ENCODE measurements around the gene PKP3. TPM values are rescaled to one million over a fixed set of nuclear protein-coding genes. Genes with fewer than 3 reads are reported as not detected.
A peak's percentile ranks its signal among the peaks of the same experiment; 100 is the strongest.
"Not testable (repeated sequence)": the region's sequence is repeated elsewhere in the genome, so short reads cannot be mapped to it uniquely, and the experiment has no call there.

The PKP3 gene
- total RNA-seq, 2 donors from 2014 or later = 0.12 TPM; not detected in 1

GRCh38 chr11:410711-411110 is 16.7 kb downstream of the PKP3 start:
- H3K36me3 Mint-ChIP-seq; H3K9me3 Mint-ChIP-seq; DNase-seq (ENCODE audit: low spot score in 2 of 2); H3K27ac Mint-ChIP-seq; ATAC-seq: not testable (repeated sequence)

DNA sequence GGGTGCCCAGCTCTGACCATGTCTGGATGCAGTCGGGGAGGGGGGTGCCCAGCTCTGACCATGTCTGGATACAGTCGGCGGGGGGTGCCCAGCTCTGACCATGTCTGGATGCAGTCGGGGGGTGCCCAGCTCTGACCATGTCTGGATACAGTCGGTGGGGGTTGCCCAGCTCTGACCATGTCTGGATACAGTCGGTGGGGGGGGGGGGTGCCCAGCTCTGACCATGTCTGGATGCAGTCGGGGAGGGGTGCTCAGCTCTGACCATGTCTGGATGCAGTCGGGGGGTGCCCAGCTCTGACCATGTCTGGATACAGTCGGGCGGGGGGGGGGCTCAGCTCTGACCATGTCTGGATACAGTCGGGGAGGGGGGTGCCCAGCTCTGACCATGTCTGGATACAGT is 17.5 kb downstream of the PKP3 start:
- ATAC-seq; H3K9me3 Mint-ChIP-seq; H3K36me3 Mint-ChIP-seq; H3K27ac Mint-ChIP-seq; DNase-seq (ENCODE audit: low spot score in 2 of 2): not testable (repeated sequence)

DNA sequence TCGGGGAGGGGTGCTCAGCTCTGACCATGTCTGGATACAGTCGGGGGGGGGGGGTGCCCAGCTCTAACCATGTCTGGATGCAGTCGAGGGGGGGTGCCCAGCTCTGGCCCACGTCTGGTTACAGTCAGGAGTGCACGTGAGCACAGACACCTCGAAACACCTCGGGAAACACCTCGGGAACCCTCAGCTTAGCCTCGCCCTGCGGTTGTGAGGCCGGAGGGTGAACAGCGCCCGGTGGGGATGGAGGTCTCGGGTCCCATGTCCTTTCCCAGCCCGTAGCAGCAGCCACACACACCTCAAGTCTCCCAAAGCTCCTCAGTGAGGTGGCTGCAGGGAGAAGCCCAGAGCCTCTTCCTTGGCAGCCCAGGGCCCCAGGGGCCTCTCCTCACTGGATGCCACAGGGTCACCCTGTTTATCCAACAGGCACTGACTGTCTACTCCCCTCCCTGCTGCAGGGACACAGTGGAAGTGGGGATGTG is 18.7 kb downstream of the PKP3 start:
- ATAC-seq = no peak
- Mint-ChIP-seq H3K36me3 (no peaks in the 10 kb centered on the region), H3K27ac (no peak overlapping the region), H3K9me3 (no peaks in the 10 kb centered on the region)
- DNase-seq (ENCODE audit: low spot score in 2 of 2) = peak in 1 of 2 donors; percentile 51

- no peaks in the 10 kb centered on the region for H3K9me3 Mint-ChIP-seq
- no peak for ATAC-seq
Measured at GRCh38 chr11:413120-414081, 19.4 kb downstream of the PKP3 start.

GRCh38 chr11:414318-414857 is 20.4 kb downstream of the PKP3 start:
- Mint-ChIP-seq H3K27ac (peak overlapping the region; percentile 82 to 84), H3K36me3 (no peaks in the 10 kb centered on the region), H3K9me3 (no peaks in the 10 kb centered on the region)
- ATAC-seq (peak; percentile 30 to 52), DNase-seq (ENCODE audit: low spot score in 2 of 2) (no peak)

More at GRCh38 chr11:413120-414081, 19.4 kb downstream of the PKP3 start:
- Mint-ChIP-seq H3K36me3 (no peaks in the 10 kb centered on the region), H3K27ac (peak overlapping the region in 1 of 2 donors; percentile 44)
- peak in 1 of 2 donors; percentile 43 for DNase-seq (ENCODE audit: low spot score in 2 of 2)

GRCh38 chr11:415640-416041 is 21.6 kb downstream of the PKP3 start:
- peak in 1 of 2 donors; percentile 57 for DNase-seq (ENCODE audit: low spot score in 2 of 2)
- peak in 1 of 2 donors; percentile 12 for ATAC-seq

DNA sequence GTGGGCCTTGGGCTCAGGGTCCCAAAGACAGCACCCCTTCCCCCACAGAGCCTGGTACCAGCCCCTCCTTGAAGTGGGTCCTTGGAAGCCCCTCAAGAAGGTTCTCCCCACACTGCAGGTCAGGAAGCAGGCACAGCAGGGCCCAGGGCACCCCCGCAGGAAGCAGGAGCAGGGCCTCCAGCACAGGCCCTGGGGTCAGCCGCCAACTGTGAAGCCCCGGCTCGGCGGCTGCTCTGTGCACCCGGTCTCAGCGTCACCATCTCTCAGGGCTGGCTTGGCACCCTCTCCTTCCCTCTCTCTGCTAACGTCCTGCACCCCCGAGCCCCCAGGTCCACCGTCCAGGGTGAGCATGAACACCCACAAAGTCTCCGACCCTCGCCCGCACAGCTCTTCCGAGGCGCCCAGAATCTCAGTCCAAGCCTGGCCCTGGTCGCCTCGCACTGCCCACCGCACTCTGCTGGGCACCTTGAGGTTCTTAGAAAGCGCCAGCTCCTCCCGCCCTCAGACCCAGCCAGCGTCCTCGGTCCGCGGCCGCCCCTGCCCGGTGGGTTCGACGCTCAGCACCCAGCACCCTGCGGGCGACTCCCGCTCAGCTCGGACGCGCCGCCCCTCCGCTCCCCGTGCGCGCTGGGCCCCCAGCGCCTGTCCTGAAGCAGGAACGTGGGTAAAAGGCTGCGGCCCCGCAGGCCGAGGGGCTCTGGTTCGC is 22.2 kb downstream of the PKP3 start:
- ATAC-seq = peak; percentile 9 to 12
- H3K27ac Mint-ChIP-seq = peak overlapping the region in 1 of 2 donors; percentile 82

More at GRCh38 chr11:415640-416041, 21.6 kb downstream of the PKP3 start:
- no peaks in the 10 kb centered on the region for H3K9me3 Mint-ChIP-seq
- H3K27ac Mint-ChIP-seq = peak overlapping the region in 1 of 2 donors; percentile 82
- H3K36me3 Mint-ChIP-seq = no peaks in the 10 kb centered on the region

DNA sequence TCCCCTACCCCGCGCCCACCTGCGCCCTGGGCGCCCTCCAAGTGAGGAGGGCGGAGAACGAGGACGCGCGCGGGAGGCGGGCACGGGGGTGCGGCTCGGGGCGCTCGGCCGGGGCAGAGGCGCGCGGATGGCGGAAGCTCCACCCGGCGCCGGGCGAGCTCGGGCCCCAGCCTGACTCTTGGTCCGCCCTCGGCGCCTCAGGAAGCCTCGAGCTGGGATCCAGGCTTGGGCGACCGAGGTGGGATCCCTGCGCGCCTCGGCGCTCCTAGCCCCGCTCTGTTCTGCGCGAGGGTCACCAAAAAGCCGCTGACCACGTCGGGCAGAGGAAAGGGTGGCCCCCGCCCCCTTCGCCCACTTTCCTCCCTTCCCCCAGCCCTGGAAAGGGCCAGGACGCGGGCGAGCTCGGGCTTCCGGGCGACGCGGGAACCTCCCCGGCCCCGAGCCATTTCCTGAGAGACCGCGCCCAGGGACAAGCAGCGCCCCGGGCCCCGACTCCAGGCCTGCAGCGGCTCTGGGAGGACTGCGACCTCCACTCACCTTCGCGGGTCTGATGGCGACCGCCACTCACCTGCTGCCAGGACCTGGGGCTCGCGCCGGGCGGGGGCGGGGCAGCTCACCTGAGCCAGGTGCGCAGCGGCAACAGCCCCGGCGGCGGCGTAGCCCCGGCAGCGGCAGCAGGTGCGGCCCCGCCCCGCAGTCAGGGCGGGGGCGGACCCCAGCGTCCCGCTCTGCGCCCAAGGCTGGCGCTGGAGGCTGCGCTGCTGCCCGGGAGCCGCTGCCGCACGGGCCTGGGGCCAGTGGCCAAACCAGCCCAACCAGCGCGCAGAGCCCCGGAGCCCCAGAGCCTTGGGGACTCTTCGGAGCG is 23.0 kb downstream of the PKP3 start:
- H3K36me3 Mint-ChIP-seq = no peaks in the 10 kb centered on the region
- no peaks in the 10 kb centered on the region for H3K9me3 Mint-ChIP-seq
- H3K27ac Mint-ChIP-seq = peak overlapping the region in 1 of 2 donors; percentile 82
- ATAC-seq (peak; percentile 50 to 53), DNase-seq (ENCODE audit: low spot score in 2 of 2) (peak in 1 of 2 donors; percentile 69)

More for the DNA sequence above, 22.2 kb downstream of the PKP3 start:
- H3K9me3 Mint-ChIP-seq = no peaks in the 10 kb centered on the region
- no peaks in the 10 kb centered on the region for H3K36me3 Mint-ChIP-seq
- DNase-seq (ENCODE audit: low spot score in 2 of 2) = no peak

DNA sequence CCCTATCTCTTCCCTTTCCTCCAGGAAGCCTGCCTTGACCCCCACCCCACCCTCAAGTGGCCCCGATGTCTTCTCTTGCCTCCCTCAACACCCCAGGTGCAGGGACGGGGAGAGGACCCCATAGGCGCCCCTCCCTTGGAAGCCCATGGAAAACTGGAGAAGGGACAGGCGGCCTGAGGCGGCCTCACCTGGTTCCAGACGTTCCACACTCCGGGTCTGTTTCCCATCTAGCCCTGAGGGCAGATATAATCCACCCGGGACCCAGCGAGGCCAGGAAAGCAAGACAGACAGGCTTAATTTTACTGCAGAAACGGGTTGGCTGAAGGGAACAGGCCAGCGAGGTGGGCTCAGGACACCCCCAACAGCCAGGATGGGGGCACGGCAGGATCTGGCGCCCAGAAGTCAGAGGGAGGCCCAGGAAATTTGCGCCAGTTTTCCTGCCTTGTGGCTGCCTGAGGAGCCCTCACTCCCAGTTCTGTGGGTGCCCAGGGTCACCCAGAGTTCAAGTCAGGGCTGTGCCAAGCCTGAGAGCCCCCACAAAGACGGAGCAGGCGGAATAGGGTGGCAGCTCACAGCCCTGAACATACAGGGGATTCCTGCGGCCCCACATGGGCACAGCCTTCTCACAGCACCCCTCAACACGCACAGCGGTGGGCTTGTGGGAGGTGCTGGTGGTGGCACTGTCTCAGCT is 23.8 kb downstream of the PKP3 start:
- H3K27ac Mint-ChIP-seq = no peak overlapping the region
- DNase-seq (ENCODE audit: low spot score in 2 of 2) (peak; percentile 3 to 54), ATAC-seq (no peak)
- H3K9me3 Mint-ChIP-seq = no peaks in the 10 kb centered on the region
- H3K36me3 Mint-ChIP-seq = no peaks in the 10 kb centered on the region

- ATAC-seq (no peak), DNase-seq (ENCODE audit: low spot score in 2 of 2) (peak in 1 of 2 donors; percentile 8)
- no peaks in the 10 kb centered on the region for H3K9me3 Mint-ChIP-seq
- H3K36me3 Mint-ChIP-seq = no peaks in the 10 kb centered on the region
- H3K27ac Mint-ChIP-seq = no peak overlapping the region
Measured at GRCh38 chr11:418343-419247, 24.6 kb downstream of the PKP3 start.

DNA sequence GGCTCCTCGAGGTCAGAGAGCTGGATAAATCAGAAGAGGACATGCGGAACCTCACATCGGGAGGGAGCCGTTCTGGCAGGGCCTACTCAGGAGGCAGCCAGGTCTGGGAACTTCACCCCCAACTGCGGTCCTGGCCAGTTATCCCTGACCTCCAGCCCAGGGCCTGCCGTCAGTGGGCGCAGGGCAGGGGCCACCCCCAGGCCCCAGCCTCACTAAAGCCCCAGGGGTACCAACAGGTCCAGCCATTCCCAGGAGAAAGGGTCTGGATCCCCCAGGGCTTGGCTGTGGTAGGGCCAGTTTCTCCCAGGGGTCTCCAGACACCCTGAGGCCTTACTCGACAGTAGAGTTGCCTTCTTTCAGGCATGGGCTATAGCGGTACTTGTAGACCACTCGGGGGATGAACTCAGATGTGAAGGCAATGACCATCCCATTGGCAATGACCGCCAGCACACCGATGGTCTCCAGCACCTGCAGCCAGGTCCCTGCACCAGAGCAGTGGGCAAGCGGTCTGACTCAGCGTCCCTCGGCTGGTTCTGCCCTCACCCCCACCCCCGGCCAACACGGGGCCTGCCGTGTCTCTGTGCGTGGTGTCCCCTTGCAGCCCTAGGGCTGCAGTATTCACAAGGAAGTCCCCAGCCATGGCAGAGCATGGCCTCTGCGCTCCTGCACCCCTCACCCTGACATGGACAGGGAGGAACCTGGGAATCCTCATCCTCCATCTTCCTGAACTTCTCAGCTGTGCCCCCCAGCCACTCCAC is 25.4 kb downstream of the PKP3 start:
- peaks cover 3% of the 10 kb centered on the region in 2 donors for H3K36me3 Mint-ChIP-seq
- ATAC-seq (no peak), DNase-seq (ENCODE audit: low spot score in 2 of 2) (peak in 1 of 2 donors; percentile 1)
- no peak overlapping the region for H3K27ac Mint-ChIP-seq
- H3K9me3 Mint-ChIP-seq = no peaks in the 10 kb centered on the region

DNA sequence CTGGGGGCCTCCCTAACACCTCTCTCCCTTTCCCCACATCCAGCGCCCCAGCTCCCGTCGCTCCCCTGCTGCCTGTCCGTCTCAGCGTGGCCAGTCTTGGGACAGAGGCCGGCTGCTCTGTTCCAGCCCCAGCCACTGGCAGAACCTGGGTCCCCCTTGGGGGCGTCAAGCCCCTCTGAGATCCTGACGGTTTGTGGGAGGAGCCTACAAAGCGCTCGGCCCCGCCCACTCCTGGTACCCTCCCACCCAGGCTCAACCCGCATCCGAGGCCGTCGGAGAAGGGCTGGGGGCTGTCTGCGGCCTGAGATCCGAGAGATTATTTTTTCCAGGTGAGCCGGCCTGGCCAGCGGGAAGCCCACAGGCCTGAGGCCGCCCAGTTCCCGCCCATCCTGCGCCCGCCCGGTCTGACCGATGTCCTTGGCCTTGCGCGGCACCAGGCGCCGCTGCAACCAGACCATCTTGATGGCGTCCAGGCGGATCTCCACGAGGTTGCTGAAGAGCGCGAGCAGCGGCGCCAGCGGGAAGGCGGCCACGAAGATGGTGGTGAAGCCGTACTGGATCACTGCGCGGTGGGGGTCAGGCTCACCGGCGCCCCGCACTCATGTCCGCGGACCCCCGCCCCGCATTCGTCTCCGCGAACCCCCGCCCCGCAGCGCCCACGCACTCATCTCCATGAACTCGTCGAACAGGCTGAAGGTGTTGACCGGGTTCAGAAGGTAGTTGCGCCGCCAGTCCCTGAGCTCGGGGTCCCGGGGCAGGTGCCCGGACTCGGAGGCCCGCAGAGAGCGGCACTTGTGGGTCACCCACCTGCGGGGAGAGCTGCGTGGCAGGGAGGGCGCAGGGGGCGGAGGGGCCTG is 26.3 kb downstream of the PKP3 start:
- DNase-seq (ENCODE audit: low spot score in 2 of 2) (peak; percentile 1 to 53), ATAC-seq (no peak)
- Mint-ChIP-seq H3K36me3 (peaks cover 6 to 7% of the 10 kb centered on the region in 2 donors), H3K9me3 (no peaks in the 10 kb centered on the region), H3K27ac (no peak overlapping the region)

- Mint-ChIP-seq H3K9me3 (no peaks in the 10 kb centered on the region), H3K27ac (no peak overlapping the region), H3K36me3 (peaks cover 6 to 7% of the 10 kb centered on the region in 2 donors)
- DNase-seq (ENCODE audit: low spot score in 2 of 2) = peak in 1 of 2 donors; percentile 1
- ATAC-seq = no peak
Measured at GRCh38 chr11:420911-421321, 26.9 kb downstream of the PKP3 start.
